KMS-11 (cell line): Measurements from ENCODE around the gene HRK.

Experiments used
- H2AFZ ChIP-seq: fragments of 200-600 bp; sonication (generic); 2 replicates; pipeline ENCODE4 v1.6.1; 2016; ENCODE audit warnings: antibody characterized with exemption, mixed run types, low read depth
- H3K27ac ChIP-seq: fragments of 200-600 bp; sonication (generic); 2 replicates; pipeline ENCODE4 v1.6.1; 2016; ENCODE audit warnings: mild to moderate bottlenecking, mixed run types
- H3K27me3 ChIP-seq: fragments of 200-600 bp; sonication (generic); 2 replicates; pipeline ENCODE4 v1.6.1; 2017; ENCODE audit warnings: mild to moderate bottlenecking, low read depth, mixed run types, moderate library complexity; ENCODE audit not compliant: insufficient read depth
- H3K36me3 ChIP-seq: fragments of 200-600 bp; sonication (generic); 2 replicates; pipeline ENCODE4 v1.6.1; 2017; ENCODE audit warnings: mild to moderate bottlenecking, mixed run types; ENCODE audit not compliant: insufficient read depth
- H3K4me1 ChIP-seq: fragments of 200-600 bp; sonication (generic); 2 replicates; pipeline ENCODE4 v1.6.1; 2016; ENCODE audit warnings: mild to moderate bottlenecking, low read depth, mixed run types; ENCODE audit not compliant: poor library complexity, severe bottlenecking
- H3K4me2 ChIP-seq: fragments of 200-600 bp; sonication (generic); 2 replicates; pipeline ENCODE4 v1.7.0; 2016; ENCODE audit warnings: mild to moderate bottlenecking, mixed run types
- H3K4me3 ChIP-seq: fragments of 200-600 bp; sonication (generic); IDR thresholded peaks from 2 replicates; pipeline ENCODE4 v1.6.1; 2017; ENCODE audit warnings: low read depth, low read length, mixed read lengths; ENCODE audit not compliant: insufficient read depth
- H3K79me2 ChIP-seq: fragments of 200-600 bp; sonication (generic); 2 replicates; pipeline ENCODE4 v1.6.1; 2016; ENCODE audit warnings: low read depth, mixed run types; ENCODE audit not compliant: insufficient read depth
- H3K9ac ChIP-seq: fragments of 200-600 bp; sonication (generic); 2 replicates; pipeline ENCODE4 v1.6.1; 2016; ENCODE audit warnings: mild to moderate bottlenecking, mixed run types
- H4K20me1 ChIP-seq: fragments of 200-600 bp; sonication (generic); 2 replicates; pipeline ENCODE4 v1.6.1; 2016; ENCODE audit warnings: mild to moderate bottlenecking, mixed run types; ENCODE audit not compliant: insufficient read depth
- TF ChIP-seq, protein P1 (sequence below): fragments of 200-600 bp; sonication (generic); conservative IDR thresholded peaks from 2 replicates; pipeline ENCODE4 v1.6.1; 2017; ENCODE audit warnings: low read depth, mild to moderate bottlenecking, antibody characterized with exemption, low read length, moderate library complexity, mixed read lengths

The HRK gene

DNA sequence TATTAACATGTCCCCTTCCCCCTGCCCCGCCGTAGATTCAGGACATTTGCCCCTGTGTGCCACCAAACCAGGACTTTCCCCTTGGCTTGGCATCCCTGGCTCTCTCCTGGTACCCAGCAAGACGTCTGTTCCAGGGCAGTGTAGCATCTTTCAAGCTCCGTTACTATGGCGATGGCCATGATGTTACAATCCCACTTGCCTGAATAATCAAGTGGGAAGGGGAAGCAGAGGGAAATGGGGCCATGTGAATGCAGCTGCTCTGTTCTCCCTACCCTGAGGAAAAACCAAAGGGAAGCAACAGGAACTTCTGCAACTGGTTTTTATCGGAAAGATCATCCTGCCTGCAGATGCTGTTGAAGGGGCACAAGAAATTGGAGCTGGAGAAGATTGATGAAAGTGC, 28.9 kb downstream of the HRK start:
- no peaks in the 10 kb centered on the region for H3K79me2 ChIP-seq
- TF ChIP-seq, protein P1, sequence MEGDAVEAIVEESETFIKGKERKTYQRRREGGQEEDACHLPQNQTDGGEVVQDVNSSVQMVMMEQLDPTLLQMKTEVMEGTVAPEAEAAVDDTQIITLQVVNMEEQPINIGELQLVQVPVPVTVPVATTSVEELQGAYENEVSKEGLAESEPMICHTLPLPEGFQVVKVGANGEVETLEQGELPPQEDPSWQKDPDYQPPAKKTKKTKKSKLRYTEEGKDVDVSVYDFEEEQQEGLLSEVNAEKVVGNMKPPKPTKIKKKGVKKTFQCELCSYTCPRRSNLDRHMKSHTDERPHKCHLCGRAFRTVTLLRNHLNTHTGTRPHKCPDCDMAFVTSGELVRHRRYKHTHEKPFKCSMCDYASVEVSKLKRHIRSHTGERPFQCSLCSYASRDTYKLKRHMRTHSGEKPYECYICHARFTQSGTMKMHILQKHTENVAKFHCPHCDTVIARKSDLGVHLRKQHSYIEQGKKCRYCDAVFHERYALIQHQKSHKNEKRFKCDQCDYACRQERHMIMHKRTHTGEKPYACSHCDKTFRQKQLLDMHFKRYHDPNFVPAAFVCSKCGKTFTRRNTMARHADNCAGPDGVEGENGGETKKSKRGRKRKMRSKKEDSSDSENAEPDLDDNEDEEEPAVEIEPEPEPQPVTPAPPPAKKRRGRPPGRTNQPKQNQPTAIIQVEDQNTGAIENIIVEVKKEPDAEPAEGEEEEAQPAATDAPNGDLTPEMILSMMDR, result no peak
- no peak overlapping the region for H3K4me3 ChIP-seq
- H4K20me1 ChIP-seq, result no peaks in the 10 kb centered on the region
- H3K9ac ChIP-seq, result no peak overlapping the region
- H3K27ac ChIP-seq, result no peak overlapping the region
- no peak overlapping the region for H3K4me2 ChIP-seq
- H3K27me3 ChIP-seq, result no peaks in the 10 kb centered on the region
- H3K36me3 ChIP-seq, result no peaks in the 10 kb centered on the region
- H3K4me1 ChIP-seq, result no peaks in the 10 kb centered on the region
- H2AFZ ChIP-seq, result no peak overlapping the region

DNA sequence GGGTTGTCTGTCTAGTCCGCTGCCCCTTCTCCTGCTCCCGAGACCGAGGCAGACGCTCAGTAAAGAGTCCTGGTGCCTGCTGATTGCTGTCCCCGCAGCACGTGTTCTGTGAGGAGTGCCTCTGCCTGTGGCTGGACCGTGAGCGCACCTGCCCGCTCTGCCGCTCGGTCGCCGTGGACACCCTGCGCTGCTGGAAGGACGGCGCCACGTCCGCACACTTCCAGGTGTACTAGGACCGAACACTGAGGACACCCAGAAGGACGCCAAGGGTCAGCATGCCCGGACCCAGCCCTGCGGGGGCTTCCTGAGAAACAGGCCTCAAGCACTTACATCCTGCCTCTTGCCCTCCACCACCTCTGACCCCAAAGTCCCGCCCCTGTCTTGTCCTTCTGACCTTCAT, 32.0 kb downstream of the HRK start:
- H3K9ac ChIP-seq, result no peak overlapping the region
- no peaks in the 10 kb centered on the region for H3K36me3 ChIP-seq
- H4K20me1 ChIP-seq, result no peaks in the 10 kb centered on the region
- H3K4me2 ChIP-seq, result no peak overlapping the region
- H3K27me3 ChIP-seq, result no peaks in the 10 kb centered on the region
- no peaks in the 10 kb centered on the region for H3K4me1 ChIP-seq
- no peaks in the 10 kb centered on the region for H3K79me2 ChIP-seq
- TF ChIP-seq, protein P1, result no peak
- H3K27ac ChIP-seq, result no peak overlapping the region
- no peak overlapping the region for H2AFZ ChIP-seq
- no peak overlapping the region for H3K4me3 ChIP-seq

DNA sequence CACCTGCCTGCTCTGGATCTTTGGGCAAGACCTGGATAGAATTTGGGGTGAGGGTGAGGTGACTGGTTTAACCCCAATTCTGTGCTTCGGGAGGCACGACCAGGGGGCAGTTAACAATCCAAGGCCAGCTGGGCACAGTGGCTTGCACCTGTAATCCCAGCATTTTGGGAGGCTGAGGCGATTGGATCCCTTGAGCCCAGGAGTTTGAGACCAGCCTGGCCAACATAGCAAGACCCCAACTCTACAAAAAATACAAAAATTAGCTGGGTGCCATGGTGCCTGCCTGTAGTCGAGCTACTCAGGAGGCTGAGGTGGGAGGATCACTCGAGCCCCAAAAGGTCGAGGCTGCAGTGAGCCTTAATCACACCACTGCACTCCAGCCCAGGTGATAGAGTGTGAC, 38.2 kb downstream of the HRK start:
- TF ChIP-seq, protein P1, result no peak
- Histone ChIP-seq H3K4me1 (no peaks in the 10 kb centered on the region), H4K20me1 (no peaks in the 10 kb centered on the region), H3K27me3 (no peaks in the 10 kb centered on the region), H3K4me2 (no peak overlapping the region), H3K79me2 (no peaks in the 10 kb centered on the region), H3K27ac (no peak overlapping the region), H3K36me3 (no peaks in the 10 kb centered on the region), H3K9ac (no peak overlapping the region), H3K4me3 (no peak overlapping the region), H2AFZ (no peak overlapping the region)

DNA sequence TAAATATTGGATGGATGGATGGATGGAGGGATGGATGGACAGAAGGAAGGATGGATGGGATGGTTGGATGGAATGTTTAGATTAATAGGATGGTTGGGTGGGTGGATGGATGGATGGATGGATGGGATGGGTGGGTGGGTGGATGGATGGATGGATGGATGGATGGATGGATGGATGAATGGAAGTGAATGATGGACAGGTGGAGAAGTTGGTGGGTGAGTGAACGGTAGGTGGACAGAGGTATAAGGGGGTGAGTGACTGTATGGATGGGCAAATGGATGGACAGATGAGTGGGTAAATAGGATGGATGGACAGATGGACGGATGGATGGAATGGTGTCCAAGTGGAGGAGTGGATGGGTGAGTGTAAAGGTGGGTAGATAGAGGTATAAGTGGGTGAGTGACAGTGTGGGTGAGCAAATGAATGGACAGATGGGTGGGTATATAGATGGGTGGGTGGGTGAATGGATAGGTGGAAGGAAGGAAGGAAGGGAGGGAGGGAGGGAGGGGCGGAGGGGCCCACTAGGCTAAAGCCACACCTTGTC, 41.9 kb downstream of the HRK start:
- Histone ChIP-seq H3K9ac (no peak overlapping the region), H3K36me3 (no peaks in the 10 kb centered on the region), H3K79me2 (no peaks in the 10 kb centered on the region), H4K20me1 (no peaks in the 10 kb centered on the region), H2AFZ (no peak overlapping the region), H3K4me2 (no peak overlapping the region), H3K27ac (no peak overlapping the region), H3K4me1 (no peaks in the 10 kb centered on the region), H3K27me3 (no peaks in the 10 kb centered on the region), H3K4me3 (no peak overlapping the region)
- TF ChIP-seq, protein P1, result no peak
